Hepatic stellate cell (primary cell): ENCODE results near the gene ALOX5.
"Not testable (repeated sequence)": the region's sequence is repeated elsewhere in the genome, so short reads cannot be mapped to it uniquely, and the experiment has no call there.

Experiments
- DNase-seq: peaks from one replicate; pipeline ENCODE4 v3.0.0; 2011; ENCODE audit warnings: low spot score

ALOX5 gene

DNA sequence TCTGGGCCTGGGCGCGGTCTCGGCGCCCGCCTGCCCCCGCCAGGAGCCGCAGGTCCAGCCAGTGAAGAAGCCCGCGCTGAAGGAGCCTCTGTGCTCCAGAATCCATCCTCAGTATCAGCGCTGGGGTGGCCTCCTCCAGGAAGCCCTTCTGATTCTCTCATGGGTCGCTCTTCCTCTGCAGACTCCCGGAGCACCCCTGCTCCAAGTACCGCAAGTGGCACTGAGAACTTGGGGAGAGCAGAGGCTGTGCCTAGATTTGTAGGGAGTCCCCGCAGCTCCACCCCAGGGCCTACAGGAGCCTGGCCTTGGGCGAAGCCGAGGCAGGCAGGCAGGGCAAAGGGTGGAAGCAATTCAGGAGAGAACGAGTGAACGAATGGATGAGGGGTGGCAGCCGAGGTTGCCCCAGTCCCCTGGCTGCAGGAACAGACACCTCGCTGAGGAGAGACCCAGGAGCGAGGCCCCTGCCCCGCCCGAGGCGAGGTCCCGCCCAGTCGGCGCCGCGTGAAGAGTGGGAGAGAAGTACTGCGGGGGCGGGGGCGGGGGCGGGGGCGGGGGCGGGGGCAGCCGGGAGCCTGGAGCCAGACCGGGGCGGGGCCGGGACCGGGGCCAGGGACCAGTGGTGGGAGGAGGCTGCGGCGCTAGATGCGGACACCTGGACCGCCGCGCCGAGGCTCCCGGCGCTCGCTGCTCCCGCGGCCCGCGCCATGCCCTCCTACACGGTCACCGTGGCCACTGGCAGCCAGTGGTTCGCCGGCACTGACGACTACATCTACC is at the start of gene ALOX5:
Gene ALOX5 (plus strand): TSS at position 641 of the 774 bp plus-strand sequence. CDS start 64 bp downstream, at position 705.
- DNase-seq = no peak

DNA sequence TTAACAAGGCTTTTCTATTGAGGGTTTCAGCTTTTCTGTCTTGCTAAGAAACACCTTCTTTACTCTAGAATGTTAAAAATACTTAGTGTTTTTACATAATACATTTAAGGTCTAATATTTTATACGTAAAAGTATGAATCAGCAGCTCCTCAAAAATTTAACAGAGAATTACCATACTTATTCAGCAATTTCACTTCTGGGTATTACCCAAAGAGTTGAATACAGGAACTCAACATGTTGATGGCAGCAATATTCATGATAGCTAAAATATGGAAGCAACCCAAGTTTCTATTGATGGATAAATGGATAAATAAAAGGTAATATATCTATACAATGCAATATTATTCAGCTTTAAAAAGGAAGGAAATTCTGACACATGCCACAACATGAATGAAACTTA is 48.9 kb upstream of the ALOX5 start:
- no peak for DNase-seq

DNA sequence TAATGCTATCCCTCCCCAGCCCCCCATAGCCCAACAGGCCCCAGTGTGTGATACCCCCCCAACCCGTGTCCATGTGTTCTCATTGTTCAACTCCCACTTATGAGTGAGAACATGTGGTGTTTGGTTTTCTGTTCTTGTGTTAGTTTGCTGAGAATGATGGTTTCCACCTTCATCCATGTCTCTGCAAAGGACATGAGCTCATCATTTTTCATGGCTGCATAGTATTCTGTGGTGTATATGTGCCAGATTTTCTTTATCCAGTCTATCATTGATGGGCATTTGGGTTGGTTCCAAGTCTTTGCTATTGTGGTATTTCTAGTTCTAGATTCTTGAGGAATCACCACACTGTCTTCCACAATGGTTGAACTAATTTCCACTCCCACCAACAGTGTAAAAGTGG is 47.2 kb upstream of the ALOX5 start:
- DNase-seq = not testable (repeated sequence)

DNA sequence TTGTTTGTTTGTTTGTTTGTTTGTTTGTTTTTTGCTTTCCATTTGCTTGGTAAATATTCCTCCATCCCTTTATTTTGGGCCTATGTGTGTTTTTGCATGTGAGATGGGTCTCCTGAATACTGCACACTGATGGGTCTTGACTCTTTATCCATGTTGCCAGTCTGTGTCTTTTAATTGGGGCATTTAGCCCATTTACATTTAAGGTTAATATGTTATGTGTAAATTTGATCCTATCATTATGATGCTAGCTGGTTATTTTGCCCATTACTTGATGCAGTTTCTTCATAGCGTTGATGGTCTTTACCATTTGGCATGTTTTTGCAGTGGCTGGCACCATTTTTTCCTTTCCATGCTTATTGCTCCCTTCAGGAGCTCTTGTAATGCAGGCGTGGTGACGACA is 42.2 kb upstream of the ALOX5 start:
- not testable (repeated sequence) for DNase-seq

DNA sequence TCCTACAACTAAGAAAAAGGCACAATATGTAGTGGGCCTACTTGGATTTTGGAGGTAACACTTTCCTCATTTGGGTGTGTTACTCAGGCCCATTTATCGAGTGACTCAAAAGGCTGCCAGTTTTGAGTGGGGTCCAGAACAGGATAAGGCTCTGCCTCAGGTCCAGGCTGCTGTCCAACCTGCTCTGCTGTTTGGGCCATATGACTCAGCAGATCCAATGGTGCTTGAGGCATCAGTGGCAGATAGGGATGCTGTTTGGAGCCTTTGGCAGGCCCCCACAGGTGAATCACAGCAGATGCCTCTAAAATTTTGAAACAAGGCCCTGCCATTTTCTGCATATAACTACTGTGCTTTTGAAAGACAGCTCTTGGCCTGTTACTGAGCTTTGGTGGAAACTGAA is 34.1 kb upstream of the ALOX5 start:
- DNase-seq = no peak

DNA sequence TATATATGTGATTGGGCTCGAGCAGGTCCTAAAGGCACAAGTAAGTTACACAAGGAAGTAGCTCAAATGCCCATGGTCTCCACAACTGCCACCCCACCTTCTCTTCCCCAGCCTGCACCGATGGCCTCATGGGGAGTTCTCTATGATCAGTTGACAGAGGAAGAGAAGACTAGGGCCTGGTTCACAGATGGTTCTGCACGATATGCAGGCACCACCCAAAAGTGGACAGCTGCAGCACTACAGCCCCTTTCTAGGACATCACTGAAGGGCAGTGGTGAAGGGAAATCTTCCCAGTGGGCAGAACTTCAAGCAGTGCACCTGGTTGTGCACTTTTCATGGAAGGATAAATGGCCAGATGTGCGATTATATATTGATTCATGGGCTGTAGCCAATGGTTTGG is 33.6 kb upstream of the ALOX5 start:
- not testable (repeated sequence) for DNase-seq

DNA sequence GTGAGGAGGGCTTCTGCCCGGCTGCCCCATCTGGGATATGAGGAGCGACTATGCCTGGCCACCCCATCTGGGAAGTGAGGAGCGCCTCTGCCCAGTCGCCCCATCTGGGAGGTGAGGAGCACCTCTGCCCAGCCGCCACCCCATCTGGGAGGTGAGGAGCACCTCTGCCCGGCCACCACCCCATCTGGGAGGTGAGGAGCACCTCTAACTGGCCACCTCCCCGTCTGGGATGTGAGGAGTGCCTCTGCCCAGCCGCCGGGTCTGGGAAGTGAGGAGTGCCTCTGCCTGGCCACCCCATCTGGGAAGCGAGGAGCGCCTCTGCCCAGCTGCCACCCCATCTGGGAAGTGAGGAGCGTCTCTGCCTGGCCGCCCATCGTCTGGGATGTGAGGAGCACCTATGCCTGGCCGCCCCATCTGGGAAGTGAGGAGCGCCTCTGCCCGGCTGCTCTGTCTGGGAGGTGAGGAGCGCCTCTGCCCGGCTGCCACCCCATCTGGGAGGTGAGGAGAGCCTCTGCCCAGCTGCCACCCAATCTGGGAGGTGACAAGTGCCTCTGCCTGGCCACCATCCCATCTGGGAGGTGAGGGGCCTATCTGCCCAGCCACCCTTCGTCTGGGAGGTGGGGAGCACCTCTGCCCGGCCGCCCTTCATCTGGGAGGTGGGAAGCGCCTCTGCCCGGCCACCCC is 27.2 kb upstream of the ALOX5 start:
- not testable (repeated sequence) for DNase-seq

DNA sequence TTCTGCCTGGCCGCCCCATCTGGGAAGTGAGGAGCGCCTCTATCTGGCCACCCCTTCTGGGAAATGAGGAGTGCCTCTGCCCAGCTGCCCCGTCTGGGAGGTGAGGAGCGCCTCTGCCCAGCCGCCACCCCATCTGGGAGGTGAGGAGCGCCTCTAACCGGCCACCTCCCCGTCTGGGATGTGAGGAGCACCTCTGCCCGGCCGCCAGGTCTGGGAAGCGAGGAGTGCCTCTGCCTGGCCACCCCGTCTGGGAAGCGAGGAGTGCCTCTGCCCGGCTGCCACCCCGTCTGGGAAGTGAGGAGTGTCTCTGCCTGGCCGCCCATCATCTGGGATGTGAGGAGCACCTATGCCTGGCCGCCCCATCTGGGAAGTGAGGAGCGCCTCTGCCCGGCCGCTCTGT is 26.6 kb upstream of the ALOX5 start:
- not testable (repeated sequence) for DNase-seq

DNA sequence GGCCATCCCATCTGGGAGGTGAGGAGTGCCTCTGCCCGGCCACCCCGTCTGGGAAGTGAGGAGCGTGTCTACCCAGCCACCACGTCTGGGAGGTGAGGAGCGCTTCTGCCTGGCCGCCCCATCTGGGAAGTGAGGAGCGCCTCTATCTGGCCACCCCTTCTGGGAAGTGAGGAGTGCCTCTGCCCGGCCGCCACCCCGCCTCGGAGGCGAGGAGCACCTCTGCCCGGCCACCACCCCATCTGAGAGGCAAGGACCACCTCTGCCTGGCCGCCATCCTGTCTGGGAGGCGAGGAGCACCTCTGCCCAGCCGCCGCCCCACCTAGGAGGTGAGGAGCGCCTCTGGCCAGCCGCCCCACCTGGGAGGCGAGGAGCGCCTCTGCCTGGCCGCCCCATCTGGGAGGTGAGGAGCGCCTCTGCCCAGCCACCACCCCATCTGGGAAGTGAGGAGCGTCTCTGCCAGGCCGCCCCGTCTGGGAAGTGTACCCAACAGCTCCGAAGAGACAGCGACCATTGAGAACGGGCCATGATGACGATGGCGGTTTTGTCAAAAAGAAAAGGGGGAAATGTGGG is 25.7 kb upstream of the ALOX5 start:
- not testable (repeated sequence) for DNase-seq

DNA sequence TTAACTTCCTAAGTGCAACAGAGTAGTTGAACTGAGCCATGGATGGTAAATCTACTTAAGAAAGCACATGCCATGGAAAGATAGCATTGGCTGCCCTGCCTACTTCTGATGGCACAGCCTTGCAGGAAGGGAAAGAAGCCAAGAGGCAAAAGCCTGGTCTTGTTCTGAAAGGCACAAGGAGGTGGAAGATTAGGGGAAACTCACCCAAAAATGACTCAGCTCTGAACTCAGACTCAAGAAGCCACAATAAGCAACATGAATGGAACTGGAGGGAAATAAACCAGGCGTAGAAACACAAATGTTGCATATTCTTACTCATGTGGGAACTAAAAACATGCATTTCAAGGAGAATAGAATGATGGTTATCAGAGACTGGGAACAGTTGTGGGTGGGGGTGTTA is 20.8 kb upstream of the ALOX5 start:
- DNase-seq = no peak

DNA sequence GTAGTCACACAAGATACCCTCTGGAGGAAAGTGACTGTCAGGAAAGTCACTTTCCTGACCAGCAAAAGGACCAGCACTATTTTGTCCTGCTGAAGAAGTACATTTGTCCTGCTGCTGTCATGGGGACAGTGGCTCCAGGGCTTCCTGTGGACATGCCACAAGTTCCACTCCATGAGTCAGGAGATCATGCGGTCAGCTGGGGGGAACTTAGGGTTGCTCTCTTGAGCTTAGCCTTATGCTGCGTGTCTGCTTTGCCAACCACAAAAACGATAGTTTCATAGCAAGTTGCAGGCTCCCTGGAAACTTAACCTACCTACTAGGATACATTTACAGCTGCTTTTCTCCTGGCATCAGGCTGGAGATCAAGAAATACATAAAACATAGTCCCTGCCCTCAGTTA is 19.8 kb upstream of the ALOX5 start:
- DNase-seq = peak; percentile 27

DNA sequence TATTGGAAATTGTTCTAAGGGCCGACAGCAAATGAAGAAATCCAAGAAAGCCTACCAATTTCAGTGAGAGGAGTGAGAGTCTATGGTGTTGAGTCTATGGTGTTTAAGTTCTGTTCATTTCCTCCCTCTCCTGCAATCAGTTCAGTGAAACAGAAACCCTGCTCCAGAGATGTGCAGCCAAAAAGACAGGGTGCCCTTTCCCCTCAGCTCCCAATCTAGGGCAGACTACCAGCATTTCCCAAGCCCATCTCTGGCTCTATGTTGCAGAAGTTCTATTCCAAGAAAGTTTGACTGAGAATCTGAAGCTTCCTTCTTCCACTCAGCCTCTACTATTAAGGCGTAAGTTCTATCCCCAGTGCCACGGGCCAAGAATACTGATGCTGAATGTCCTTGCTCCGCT is 18.5 kb upstream of the ALOX5 start:
- no peak for DNase-seq

DNA sequence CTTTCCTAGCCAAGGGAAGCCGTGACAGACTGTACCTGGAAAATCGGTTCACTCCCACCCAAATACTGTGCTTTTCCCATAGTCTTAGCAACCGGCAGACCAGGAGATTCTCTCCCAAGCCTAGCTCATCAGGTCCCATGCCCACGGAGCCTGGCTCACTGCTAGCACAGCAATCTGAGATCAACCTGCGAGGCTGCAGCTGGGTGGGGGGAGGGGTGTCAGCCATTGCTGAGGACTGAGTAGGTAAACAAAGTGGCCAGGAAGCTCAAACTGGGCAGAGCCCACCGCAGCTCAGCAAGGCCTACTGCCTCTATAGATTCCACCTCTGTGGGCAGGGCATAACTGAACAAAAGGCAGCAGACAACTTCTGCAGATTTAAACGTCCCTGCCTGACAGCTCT is 15.1 kb upstream of the ALOX5 start:
- DNase-seq = not testable (repeated sequence)

DNA sequence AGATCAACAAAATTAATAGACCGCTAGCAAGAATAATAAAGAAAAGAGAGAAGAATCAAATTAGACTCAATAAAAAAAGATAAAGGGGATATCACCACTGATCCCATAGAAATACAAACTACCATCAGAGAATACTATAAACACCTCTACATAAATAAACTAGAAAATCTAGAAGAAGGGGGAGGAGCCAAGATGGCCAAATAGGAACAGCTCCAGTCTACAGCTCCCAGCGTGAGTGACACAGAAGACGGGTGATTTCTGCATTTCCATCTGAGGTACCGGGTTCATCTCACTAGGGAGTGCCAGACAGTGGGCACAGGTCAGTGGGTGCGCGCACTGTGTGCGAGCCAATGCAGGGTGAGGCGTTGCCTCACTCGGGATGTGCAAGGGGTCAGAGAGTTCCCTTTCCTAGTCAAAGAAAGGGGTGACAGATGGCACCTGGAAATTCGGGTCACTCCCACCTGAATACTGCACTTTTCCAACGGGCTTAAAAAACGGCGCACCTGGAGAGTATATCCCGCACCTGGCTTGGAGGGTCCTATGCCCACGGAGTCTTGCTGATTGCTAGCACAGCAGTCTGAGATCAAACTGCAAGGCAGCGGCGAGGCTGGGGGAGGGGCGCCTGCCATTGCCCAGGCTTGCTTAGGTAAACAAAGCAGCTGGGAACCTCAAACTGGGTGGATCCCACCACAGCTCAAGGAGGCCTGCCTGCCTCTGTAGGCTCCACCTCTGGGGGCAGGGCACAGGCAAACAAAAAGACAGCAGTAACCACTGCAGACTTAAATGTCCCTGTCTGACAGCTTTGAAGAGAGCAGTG is 11.8 kb upstream of the ALOX5 start:
- not testable (repeated sequence) for DNase-seq

DNA sequence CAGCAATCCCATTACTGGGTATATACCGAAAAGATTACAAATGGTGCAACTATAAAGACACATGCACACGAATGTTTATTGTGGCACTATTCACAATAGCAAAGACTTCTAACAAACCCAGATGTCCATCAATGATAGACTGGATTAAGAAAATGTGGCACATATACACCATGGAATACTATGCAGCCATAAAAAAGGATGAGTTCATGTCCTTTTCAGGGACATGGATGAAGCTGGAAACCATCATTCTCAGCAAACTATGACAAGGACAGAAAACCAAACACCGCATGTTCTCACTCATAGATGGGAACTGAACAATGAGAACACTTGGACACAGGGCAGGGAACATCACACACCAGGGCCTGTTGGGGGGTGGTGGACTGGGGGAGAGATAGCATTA is 6.4 kb upstream of the ALOX5 start:
- DNase-seq = not testable (repeated sequence)

DNA sequence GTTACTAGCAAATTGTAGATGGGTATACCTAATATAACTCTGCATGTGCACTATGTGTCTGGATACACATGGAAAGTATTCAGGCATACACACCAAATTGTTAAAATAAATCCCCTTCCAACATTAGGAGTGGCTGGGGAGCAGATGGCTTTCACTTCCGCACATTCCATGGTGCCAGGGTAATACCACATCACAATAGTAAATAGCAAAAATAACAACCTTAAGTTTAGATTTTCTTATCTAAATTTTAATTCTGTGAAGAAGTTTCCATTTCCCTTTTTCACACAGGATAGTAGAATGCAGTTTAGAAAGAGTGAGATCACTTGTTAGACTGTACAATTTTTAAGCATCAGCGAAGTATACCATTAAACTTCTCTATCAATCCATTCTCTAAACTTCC is 5.8 kb upstream of the ALOX5 start:
- DNase-seq = no peak

DNA sequence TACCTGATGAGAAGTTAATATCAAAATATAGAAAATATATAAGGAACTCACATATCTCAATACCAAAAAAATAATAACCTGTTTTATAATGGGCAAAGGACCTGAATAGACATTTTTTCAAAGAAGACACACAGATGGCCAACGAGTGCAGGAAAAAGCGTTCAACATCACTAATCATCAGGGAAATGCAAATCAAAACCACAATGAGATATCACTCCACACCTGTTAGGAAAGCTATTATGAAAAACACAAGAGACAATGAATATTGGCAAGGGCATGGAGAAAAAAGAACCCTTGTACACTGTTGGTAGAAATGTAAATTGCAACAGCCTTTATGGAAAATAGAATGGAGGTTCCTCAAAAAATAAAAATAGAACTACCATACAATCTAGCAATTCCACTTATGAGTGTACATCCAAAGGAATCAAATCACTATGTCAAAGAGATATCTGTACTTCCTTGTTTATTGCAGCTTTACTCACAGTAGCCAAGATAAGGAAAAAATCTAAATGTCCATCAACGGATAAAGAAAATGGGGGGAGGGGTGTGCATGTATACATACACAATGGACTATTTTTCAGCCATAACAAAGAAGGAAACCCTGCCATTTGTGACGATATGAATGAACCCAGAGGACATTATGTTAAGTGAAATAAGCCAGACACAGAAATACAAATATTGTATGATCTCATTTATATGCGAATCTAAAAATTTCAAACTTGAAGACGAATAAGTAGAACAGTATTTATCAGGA is 3.6 kb upstream of the ALOX5 start:
- DNase-seq = no peak

DNA sequence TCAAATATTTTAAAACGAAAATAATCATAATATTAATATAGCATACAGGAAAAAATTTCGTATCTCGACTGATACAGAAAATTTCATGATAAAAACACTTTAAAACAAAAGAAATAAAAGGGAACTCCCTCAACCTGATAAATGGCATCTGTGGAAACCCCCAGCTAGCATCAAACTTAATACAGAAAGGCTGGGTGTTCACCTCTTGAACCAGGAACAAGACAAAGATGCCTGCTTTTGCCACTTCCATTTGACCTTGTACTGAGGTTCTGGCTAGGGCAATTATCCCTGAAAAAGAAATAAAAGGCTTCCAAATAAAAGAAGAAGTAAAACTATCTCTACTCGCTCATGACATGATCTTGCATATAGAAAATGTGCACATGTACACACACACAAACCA is 2.5 kb upstream of the ALOX5 start:
- no peak for DNase-seq

DNA sequence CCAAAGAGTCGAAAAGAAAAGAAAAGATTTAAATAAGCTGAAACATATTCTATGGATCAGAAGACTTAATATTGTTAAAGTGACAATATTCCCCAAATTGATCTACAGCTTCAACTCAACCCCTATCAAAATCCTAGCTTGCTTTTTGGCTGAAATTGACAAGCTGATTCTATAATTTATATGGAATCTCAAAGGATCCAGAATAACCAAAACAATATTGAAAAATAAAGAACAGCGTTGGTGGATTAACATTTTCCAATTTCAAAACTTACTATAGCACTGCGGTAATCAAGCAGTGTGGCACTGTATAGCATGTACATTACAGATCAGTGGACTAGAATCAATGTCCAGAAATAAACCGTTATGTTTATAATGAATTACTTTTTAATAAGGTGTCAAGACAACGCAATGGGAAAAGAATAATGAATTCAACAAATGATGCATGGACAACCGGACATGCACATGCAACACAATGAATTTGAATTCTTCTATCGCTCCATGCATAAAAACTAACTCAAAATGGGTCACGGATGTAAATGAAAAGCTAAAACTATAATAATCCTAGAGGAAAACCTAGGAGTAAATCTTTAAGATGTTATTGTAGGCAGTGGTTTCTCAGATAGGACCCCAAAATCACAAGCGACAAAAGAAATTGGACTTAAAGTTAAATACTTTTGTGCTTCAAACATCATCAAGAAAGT is 1.6 kb upstream of the ALOX5 start:
- DNase-seq = no peak

DNA sequence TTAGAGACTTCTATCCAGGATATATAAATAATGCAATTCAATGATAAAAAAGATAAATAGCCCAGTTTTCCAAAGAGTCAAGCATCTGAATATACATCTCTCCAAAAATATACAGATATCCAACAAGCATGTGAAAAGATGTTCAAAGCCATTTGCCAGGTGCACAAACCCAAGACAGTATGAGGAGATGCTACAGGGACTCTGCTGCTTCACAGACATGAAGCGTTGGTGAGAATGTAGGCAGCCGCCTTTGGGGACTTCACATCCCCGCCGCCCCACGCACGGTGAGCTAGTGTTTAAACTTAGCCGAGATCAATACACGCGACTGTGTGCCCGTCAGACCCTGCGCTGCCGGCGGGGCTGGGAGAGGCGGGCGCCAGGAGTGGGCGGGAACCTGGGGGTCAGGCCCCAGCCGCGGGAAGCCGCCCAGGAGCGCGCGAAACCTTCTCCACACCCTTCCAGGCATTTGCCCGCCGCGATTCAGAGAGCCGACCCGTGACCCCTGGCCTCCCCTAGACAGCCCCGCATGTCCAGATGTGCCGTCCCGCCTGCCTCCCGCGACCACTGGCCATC is 927 bp upstream of the ALOX5 start:
- no peak for DNase-seq
